Endothelial cell of umbilical vein (primary cell): Measurements from ENCODE around the gene KANK4.

ENCODE experiments used
- EZH2 ChIP-seq: IDR thresholded peaks from 2 replicates; pipeline ENCODE4 v1.6.1; 2012; ENCODE audit warnings: borderline replicate concordance, low read depth, mild to moderate bottlenecking, moderate library complexity, low read length, inconsistent platforms; ENCODE audit not compliant: severe bottlenecking
- GATA2 ChIP-seq: IDR thresholded peaks from 2 replicates; pipeline ENCODE4 v1.7.0; 2011; ENCODE audit warnings: low read depth, mild to moderate bottlenecking, moderate library complexity, mixed read lengths, low read length; ENCODE audit not compliant: insufficient read length, insufficient read depth
- JUN ChIP-seq: IDR thresholded peaks from 2 replicates; pipeline ENCODE4 v1.6.1; 2011; ENCODE audit warnings: borderline replicate concordance, low read depth; ENCODE audit not compliant: insufficient read length, insufficient read depth
- POLR2A ChIP-seq: IDR thresholded peaks from 2 replicates; pipeline ENCODE4 v1.6.1; 2012; ENCODE audit warnings: low read depth, mild to moderate bottlenecking, control low read depth, low read length
- POLR2AphosphoS5 ChIP-seq: IDR thresholded peaks from 2 replicates; pipeline ENCODE4 v1.6.1; 2012; ENCODE audit warnings: low read depth, mild to moderate bottlenecking, control low read depth, low read length, moderate library complexity; ENCODE audit not compliant: insufficient read depth
- TF ChIP-seq, protein P1 (sequence below), 2 donors: IDR thresholded peaks; 1 replicate in 1 of 2; 2 replicates in 1 of 2; pipeline ENCODE4 v1.5.1; 2011; ENCODE audit warnings: low read length in 2 of 2, mild to moderate bottlenecking in 2 of 2, moderate library complexity in 2 of 2, control low read depth in 1 of 2, inconsistent platforms in 1 of 2, low read depth in 1 of 2; ENCODE audit not compliant: insufficient read depth in 1 of 2; ENCODE audit errors: extremely low read depth in 1 of 2

DNA sequence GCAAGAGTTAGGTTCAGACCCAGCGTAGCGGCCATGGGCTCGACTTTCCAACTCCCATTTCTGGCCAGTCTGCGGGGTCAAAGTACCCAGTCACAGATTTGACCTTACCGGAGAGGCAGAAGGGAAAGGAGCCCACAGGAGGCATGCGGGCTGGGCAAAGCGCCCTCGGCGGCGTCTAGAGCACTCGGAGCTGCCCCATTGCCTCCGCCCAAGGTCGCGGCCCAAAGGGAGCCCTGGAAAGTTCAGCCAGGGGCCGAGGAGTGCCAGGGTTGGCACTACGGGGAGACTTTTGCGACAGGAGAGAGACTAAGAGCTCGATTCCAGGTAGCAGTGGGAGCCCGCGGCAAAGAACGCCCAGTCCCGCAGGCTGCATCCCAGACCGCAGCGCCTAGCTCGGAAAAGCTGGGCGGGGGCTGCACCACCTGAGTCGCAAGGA is 896 bp downstream of the KANK4 start:
- TF ChIP-seq, protein P1, sequence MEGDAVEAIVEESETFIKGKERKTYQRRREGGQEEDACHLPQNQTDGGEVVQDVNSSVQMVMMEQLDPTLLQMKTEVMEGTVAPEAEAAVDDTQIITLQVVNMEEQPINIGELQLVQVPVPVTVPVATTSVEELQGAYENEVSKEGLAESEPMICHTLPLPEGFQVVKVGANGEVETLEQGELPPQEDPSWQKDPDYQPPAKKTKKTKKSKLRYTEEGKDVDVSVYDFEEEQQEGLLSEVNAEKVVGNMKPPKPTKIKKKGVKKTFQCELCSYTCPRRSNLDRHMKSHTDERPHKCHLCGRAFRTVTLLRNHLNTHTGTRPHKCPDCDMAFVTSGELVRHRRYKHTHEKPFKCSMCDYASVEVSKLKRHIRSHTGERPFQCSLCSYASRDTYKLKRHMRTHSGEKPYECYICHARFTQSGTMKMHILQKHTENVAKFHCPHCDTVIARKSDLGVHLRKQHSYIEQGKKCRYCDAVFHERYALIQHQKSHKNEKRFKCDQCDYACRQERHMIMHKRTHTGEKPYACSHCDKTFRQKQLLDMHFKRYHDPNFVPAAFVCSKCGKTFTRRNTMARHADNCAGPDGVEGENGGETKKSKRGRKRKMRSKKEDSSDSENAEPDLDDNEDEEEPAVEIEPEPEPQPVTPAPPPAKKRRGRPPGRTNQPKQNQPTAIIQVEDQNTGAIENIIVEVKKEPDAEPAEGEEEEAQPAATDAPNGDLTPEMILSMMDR (IDR thresholded peaks at IDR 0.05; ENCODE audit: extremely low read depth in 1 of 2, insufficient read depth in 1 of 2, low read depth in 1 of 2, low read length in 2 of 2): no peak
- TF ChIP-seq POLR2A: no peak
- no peak for TF ChIP-seq JUN
- no peak for TF ChIP-seq EZH2
- no peak for TF ChIP-seq POLR2AphosphoS5
- no peak for TF ChIP-seq GATA2
